Breast epithelium (tissue), 4 donors: ENCODE results near the gene SQOR. TPM values are rescaled to one million over a fixed set of nuclear protein-coding genes. Genes with fewer than 3 reads are reported as not detected.
A peak's percentile ranks its signal among the peaks of the same experiment; 100 is the strongest.

Experiments
- DNase-seq, 2 donors: peaks; one replicate each; pipeline ENCODE4 v3.0.0-alpha.2; 2019; ENCODE audit warnings: low spot score in 2 of 2
- H3K27ac ChIP-seq, 2 donors: fragments of 200-600 bp; sonication (generic) in 1 of 2; one replicate each; pipeline ENCODE4 v1.5.1; 2016 to 2019; ENCODE audit warnings: mild to moderate bottlenecking in 1 of 2
- H3K27me3 ChIP-seq, 2 donors: fragments of 200-600 bp; sonication (generic) in 1 of 2; one replicate each; pipeline versions ENCODE4 v1.5.1 to v1.6.0; 2017 to 2019; ENCODE audit warnings: control low read depth in 1 of 2, mild to moderate bottlenecking in 1 of 2
- H3K36me3 ChIP-seq: fragments of 200-600 bp; one replicate; pipeline ENCODE4 v1.5.1; 2019
- H3K4me1 ChIP-seq, 2 donors: fragments of 200-600 bp; sonication (generic); one replicate each; pipeline ENCODE4 v1.5.1; 2016 to 2019; ENCODE audit warnings: control low read depth in 1 of 2
- H3K4me3 ChIP-seq, 3 donors: fragments of 200-600 bp; sonication (generic); 1 replicate in 2 of 3; 2 replicates in 1 of 3; pipeline ENCODE4 v1.5.1; 2016 to 2019; ENCODE audit warnings: mild to moderate bottlenecking in 3 of 3, moderate library complexity in 2 of 3
- H3K9me3 ChIP-seq, 2 donors: fragments of 200-600 bp; sonication (generic) in 1 of 2; one replicate each; pipeline ENCODE4 v1.5.1; 2016 to 2019; ENCODE audit warnings: control low read depth in 1 of 2
- CTCF ChIP-seq, 3 donors: fragments of 450-650 bp; IDR thresholded peaks; one replicate each; pipeline ENCODE4 v1.5.1; 2016 to 2017; ENCODE audit warnings: antibody characterized with exemption in 3 of 3, mild to moderate bottlenecking in 3 of 3, moderate library complexity in 3 of 3
- POLR2A ChIP-seq: fragments of 450-650 bp; IDR thresholded peaks from one replicate; pipeline ENCODE4 v1.6.1; 2016; ENCODE audit warnings: antibody characterized with exemption, mild to moderate bottlenecking, moderate library complexity
- POLR2AphosphoS5 ChIP-seq, 3 donors: sonication (generic); formaldehyde crosslinking; IDR thresholded peaks; one replicate each; pipeline ENCODE4 v1.6.1; 2017; ENCODE audit warnings: antibody characterized with exemption in 3 of 3
- intact Hi-C: fragments of 100-400 bp; cut with DNase I; formaldehyde crosslinking; loops from one replicate; pipeline ENCODE4 v1.15.1; 2023; ENCODE audit warnings: low total_unique reads
- total RNA-seq, 3 donors: library from RNA; depleted of rRNA; stranded (reverse); fragments of >200 nt; gene quantifications; one replicate each; pipeline ENCODE4 v1.1.0, GENCODE V29; 2016

The SQOR gene
- total RNA-seq, 3 donors from 2014 or later, result 60.3 to 91.1 (median 71.2) TPM

- TF ChIP-seq POLR2AphosphoS5 (IDR thresholded peaks at IDR 0.05) (no peak), POLR2A (no peak), CTCF (IDR thresholded peaks at IDR 0.05) (no peak)
- H3K27ac ChIP-seq, result no peak overlapping the region
- intact Hi-C loops, result no loop called here
- no peaks in the 10 kb centered on the region for H3K36me3 ChIP-seq
- no peaks in the 10 kb centered on the region for H3K9me3 ChIP-seq
- H3K27me3 ChIP-seq, result no peaks in the 10 kb centered on the region
- H3K4me1 ChIP-seq, result no peaks in the 10 kb centered on the region
- no peak overlapping the region for H3K4me3 ChIP-seq
- no peak for DNase-seq
Measured at GRCh38 chr15:45689616-45690015, 54.8 kb downstream of the SQOR start.

GRCh38 chr15:45690581-45691260 lies 55.9 kb downstream of the SQOR start:
- no peak overlapping the region for H3K4me3 ChIP-seq
- intact Hi-C loops, result no loop called here
- no peaks in the 10 kb centered on the region for H3K4me1 ChIP-seq
- DNase-seq, result no peak
- no peak overlapping the region for H3K27ac ChIP-seq
- no peaks in the 10 kb centered on the region for H3K27me3 ChIP-seq
- no peaks in the 10 kb centered on the region for H3K9me3 ChIP-seq
- no peak for TF ChIP-seq POLR2AphosphoS5 (IDR thresholded peaks at IDR 0.05)
- TF ChIP-seq CTCF (IDR thresholded peaks at IDR 0.05), result no peak
- TF ChIP-seq POLR2A, result no peak
- no peaks in the 10 kb centered on the region for H3K36me3 ChIP-seq

- H3K27me3 ChIP-seq, result no peaks in the 10 kb centered on the region
- H3K27ac ChIP-seq, result no peak overlapping the region
- TF ChIP-seq POLR2A (no peak), CTCF (IDR thresholded peaks at IDR 0.05) (no peak), POLR2AphosphoS5 (IDR thresholded peaks at IDR 0.05) (no peak)
- no peak overlapping the region for H3K4me3 ChIP-seq
- H3K4me1 ChIP-seq, result no peaks in the 10 kb centered on the region
- no peaks in the 10 kb centered on the region for H3K9me3 ChIP-seq
- intact Hi-C loops, result no loop called here
- no peaks in the 10 kb centered on the region for H3K36me3 ChIP-seq
- no peak for DNase-seq
Measured at GRCh38 chr15:45701108-45701507, 66.3 kb downstream of the SQOR start.

- H3K4me1 ChIP-seq, result no peaks in the 10 kb centered on the region
- TF ChIP-seq POLR2A, result no peak
- TF ChIP-seq POLR2AphosphoS5 (IDR thresholded peaks at IDR 0.05), result no peak
- no peak for TF ChIP-seq CTCF (IDR thresholded peaks at IDR 0.05)
- H3K4me3 ChIP-seq, result no peak overlapping the region
- no peaks in the 10 kb centered on the region for H3K9me3 ChIP-seq
- no peak overlapping the region for H3K27ac ChIP-seq
- H3K36me3 ChIP-seq, result no peaks in the 10 kb centered on the region
- DNase-seq, result no peak
- intact Hi-C loops, result no loop called here
- no peaks in the 10 kb centered on the region for H3K27me3 ChIP-seq
Measured at GRCh38 chr15:45702041-45702440, 67.2 kb downstream of the SQOR start.

GRCh38 chr15:45703670-45704328 lies 69.0 kb downstream of the SQOR start:
- H3K36me3 ChIP-seq, result no peaks in the 10 kb centered on the region
- H3K27me3 ChIP-seq, result no peaks in the 10 kb centered on the region
- H3K4me3 ChIP-seq, result peak overlapping the region in 2 of 3 donors; percentile 47 to 68
- no peak overlapping the region for H3K27ac ChIP-seq
- intact Hi-C loops, result no loop called here
- no peaks in the 10 kb centered on the region for H3K4me1 ChIP-seq
- DNase-seq, result no peak
- no peaks in the 10 kb centered on the region for H3K9me3 ChIP-seq
- TF ChIP-seq CTCF (IDR thresholded peaks at IDR 0.05), result no peak
- TF ChIP-seq POLR2A, result no peak
- TF ChIP-seq POLR2AphosphoS5 (IDR thresholded peaks at IDR 0.05), result no peak
